Epithelial cell of proximal tubule (primary cell): ENCODE data around the gene ZNF200. TPM values are rescaled to one million over a fixed set of nuclear protein-coding genes. Genes with fewer than 3 reads are reported as not detected.

ENCODE experiments used
- DNase-seq: peaks from one replicate; pipeline ENCODE4 v3.0.0-alpha.2; 2011; ENCODE audit warnings: low read depth
- H3K4me3 ChIP-seq: 2 replicates; pipeline ENCODE4 v1.5.1; 2011; ENCODE audit warnings: low read depth, mild to moderate bottlenecking, low read length
- CTCF ChIP-seq: conservative IDR thresholded peaks from 2 replicates; pipeline ENCODE4 v1.5.1; 2012; ENCODE audit warnings: low read depth, mild to moderate bottlenecking, low read length
- total RNA-seq: library from RNA; depleted of rRNA; stranded (reverse); fragments of >200 nt; gene quantifications from 2 replicates; pipeline ENCODE4 v1.2.3, GENCODE V29; 2015

Gene ZNF200
- total RNA-seq, 1 donor from 2014 or later: 6.3 TPM

DNA sequence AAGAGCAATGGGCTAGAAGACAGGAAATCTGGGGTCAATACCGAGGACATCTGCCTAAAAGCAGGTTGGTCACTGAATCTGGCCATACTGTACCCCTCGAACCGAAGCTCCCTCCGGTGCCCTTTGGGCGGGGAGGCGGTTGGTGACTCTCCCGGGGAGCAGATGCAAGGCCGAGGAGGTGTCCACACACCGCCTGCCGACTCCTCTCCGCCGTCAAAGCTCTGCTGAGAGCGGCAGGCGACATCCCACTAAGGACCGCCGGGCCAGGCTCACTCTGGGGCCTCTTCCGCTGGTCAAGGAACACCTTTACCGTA lies 458 bp downstream of the ZNF200 start:
- peak overlapping the region; percentile 96 for H3K4me3 ChIP-seq

DNA sequence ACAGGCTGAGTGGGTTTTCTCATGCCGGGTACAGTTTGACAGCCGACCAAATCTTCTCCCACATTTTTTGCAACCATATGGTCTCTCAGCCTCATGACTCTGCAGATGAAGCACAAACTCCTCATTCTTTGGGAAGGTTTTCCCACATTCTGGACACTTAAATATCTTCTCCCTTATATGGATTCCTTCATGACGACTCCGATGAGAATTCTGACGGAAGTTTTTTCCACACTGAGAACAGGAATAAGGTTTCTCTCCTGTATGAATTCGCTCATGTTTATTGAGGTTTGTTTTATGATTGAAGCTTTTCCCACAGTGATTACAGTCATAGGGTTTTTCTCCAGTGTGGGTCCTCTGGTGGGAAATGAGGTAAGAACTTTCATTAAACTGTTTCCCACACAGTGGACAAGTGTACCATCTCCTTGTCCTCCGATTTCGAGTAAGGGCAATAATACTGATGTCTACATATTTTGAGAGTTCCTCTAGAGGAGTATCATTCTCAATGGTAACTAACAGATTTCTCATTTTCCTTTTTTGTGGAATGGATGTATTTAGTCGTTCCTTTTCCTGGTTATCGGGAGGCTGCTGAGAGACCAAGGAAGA lies 10.9 kb downstream of the ZNF200 start:
- no peak overlapping the region for H3K4me3 ChIP-seq
- no peak for DNase-seq
- TF ChIP-seq CTCF: no peak

More for the DNA sequence above, 458 bp downstream of the ZNF200 start:
- DNase-seq: no peak
- no peak for TF ChIP-seq CTCF

DNA sequence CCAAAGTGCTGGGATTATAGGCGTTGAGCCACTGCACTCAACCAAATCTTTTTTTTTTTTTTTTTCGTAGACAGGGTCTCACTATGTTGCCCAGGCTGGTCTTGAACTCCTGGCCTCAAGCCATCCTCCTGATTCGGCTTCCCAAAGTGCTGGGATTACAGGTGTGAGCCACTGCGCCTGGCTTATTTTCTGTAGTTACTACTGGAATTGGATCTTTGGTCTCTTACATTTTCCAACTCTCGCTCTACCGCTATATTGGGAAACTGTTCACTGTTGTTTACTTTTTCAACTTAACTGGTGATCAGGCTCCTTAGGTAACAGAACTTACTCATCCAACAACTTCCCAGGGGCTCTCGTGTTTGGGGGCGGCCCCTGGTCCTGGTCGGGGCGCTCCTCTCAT lies 14.1 kb downstream of the ZNF200 start:
- no peak for TF ChIP-seq CTCF
- no peak for DNase-seq

GRCh38 chr16:3216263-3216640 lies 18.7 kb downstream of the ZNF200 start:
- no peak overlapping the region for H3K4me3 ChIP-seq
- DNase-seq: no peak
- no peak for TF ChIP-seq CTCF

More for the DNA sequence above, 14.1 kb downstream of the ZNF200 start:
- no peak overlapping the region for H3K4me3 ChIP-seq

DNA sequence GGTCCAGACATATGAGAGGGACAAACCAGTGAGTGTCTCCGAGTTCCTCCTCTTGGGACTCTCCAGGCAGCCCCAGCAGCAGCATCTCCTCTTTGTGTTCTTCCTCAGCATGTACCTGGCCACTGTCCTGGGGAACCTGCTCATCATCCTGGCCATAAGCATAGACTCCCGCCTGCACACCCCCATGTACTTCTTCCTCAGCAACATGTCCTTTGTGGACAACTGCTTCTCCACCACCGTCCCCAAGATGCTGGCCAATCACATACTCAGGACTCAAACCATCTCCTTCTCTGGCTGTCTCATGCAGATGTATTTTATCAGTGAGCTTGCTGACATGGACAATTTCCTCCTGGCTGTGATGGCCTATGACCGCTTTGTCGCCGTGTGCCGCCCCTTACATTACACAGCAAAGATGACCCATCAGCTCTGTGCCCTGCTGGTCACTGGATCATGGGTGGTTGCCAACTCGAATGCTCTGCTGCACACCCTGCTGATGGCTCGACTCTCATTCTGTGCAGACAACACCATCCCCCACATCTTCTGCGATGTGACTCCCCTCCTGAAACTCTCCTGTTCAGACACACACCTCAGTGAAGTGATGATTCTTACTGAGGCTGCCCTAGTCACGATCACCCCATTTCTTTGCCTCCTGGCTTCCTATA lies 19.2 kb downstream of the ZNF200 start:
- TF ChIP-seq CTCF: no peak

GRCh38 chr16:3214904-3215600 lies 19.9 kb downstream of the ZNF200 start:
- no peak for DNase-seq
- TF ChIP-seq CTCF: no peak
- H3K4me3 ChIP-seq: no peak overlapping the region

More for the DNA sequence above, 19.2 kb downstream of the ZNF200 start:
- no peak overlapping the region for H3K4me3 ChIP-seq
- no peak for DNase-seq
